ENCODE results near the gene SH3PXD2A. TPM values are rescaled to one million over a fixed set of nuclear protein-coding genes. Genes with fewer than 3 reads are reported as not detected.

The SH3PXD2A gene
- total and polyA plus RNA-seq, 9 of the 15 experiments (the other 6 are each of a cell fraction or from before 2014, with no cell fraction given) = 0.41 to 9.3 (median 2.5) TPM

- no peak overlapping the region for H3K27ac ChIP-seq (ENCODE audit: extremely low read depth, low read depth, low read length)
- in situ Hi-C loops (cut with MboI) (loop anchor here (10.0 kb wide), 1 partner anchor 167 kb away; no protein-coding TSS in a partner anchor), intact Hi-C loops (cut with micrococcal nuclease) (loop anchor here (10.0 kb wide), 1 partner anchor 163 kb away; no protein-coding TSS in a partner anchor)
- ChIA-PET POLR2A (no interaction called here), CTCF (ENCODE audit: low intra/inter-chr PET ratio) (no interaction called here)
- 60% methylated on average over 13 of the region's 15 CpGs for WGBS (ENCODE audit: insufficient coverage, low coverage, missing lambda C conversion rate)
- TF ChIP-seq PHF8 (IDR thresholded peaks at IDR 0.05; ENCODE audit: borderline replicate concordance, low read length) (no peak), SRSF1 (IDR thresholded peaks at IDR 0.05; ENCODE audit: low read depth, low read length) (no peak), ELF4 (CRISPR knock-in tag; IDR thresholded peaks at IDR 0.05) (no peak), CBX8 (IDR thresholded peaks at IDR 0.05; ENCODE audit: borderline replicate concordance, extremely low read depth, low read depth, low read length, poor library complexity, severe bottlenecking) (no peak), ATF1 (CRISPR knock-in tag; IDR thresholded peaks at IDR 0.05) (no peak), ATF1 (tag; IDR thresholded peaks at IDR 0.05) (no peak), RFX7 (CRISPR knock-in tag; IDR thresholded peaks at IDR 0.05) (no peak), PHB2 (IDR thresholded peaks at IDR 0.05; ENCODE audit: low read depth) (no peak), MAFF (IDR thresholded peaks at IDR 0.05; ENCODE audit: low read length) (no peak), SRSF9 (IDR thresholded peaks at IDR 0.05; ENCODE audit: borderline replicate concordance, low read depth, low read length) (no peak)
- TF ChIP-seq, protein P1, sequence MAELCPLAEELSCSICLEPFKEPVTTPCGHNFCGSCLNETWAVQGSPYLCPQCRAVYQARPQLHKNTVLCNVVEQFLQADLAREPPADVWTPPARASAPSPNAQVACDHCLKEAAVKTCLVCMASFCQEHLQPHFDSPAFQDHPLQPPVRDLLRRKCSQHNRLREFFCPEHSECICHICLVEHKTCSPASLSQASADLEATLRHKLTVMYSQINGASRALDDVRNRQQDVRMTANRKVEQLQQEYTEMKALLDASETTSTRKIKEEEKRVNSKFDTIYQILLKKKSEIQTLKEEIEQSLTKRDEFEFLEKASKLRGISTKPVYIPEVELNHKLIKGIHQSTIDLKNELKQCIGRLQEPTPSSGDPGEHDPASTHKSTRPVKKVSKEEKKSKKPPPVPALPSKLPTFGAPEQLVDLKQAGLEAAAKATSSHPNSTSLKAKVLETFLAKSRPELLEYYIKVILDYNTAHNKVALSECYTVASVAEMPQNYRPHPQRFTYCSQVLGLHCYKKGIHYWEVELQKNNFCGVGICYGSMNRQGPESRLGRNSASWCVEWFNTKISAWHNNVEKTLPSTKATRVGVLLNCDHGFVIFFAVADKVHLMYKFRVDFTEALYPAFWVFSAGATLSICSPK (IDR thresholded peaks at IDR 0.05; ENCODE audit: borderline replicate concordance) = no peak
- no peak for FAIRE-seq
- no peak for ATAC-seq
- 0 out of 3 replicates have a peak, but pooled peaks cover 2% of the 10 kb centered on the region for H3K36me3 ChIP-seq (ENCODE audit: control insufficient read depth, insufficient read depth, low read length)
- H3K27me3 ChIP-seq (ENCODE audit: control insufficient read depth in 2 of 2, insufficient read depth in 2 of 2, low read length in 2 of 2) = no peaks in the 10 kb centered on the region
- H3K4me1 ChIP-seq (replicated peaks in 1 of 2; ENCODE audit: control insufficient read depth in 2 of 2, insufficient read depth in 2 of 2, low read length in 2 of 2) = no peaks in the 10 kb centered on the region
- no peaks in the 10 kb centered on the region for H3K79me2 ChIP-seq (ENCODE audit: control insufficient read depth, insufficient read depth, low read length)
- no peak overlapping the region for H3K4me3 ChIP-seq
- no peak overlapping the region for H3K4me2 ChIP-seq (ENCODE audit: insufficient read depth, low read length)
- no peaks in the 10 kb centered on the region for H3K9me3 ChIP-seq (replicated peaks; ENCODE audit: control insufficient read depth, insufficient read depth, low read depth, low read length)
- H3K9me1 ChIP-seq (ENCODE audit: control insufficient read depth, insufficient read depth, low read length) = no peaks in the 10 kb centered on the region
- BruUV-seq (replicated peaks) = no TSS peak
- no peaks in the 10 kb centered on the region for H4K20me1 ChIP-seq (replicated peaks; ENCODE audit: control insufficient read depth, insufficient read depth, low read length)
- H2AFZ ChIP-seq (ENCODE audit: low read depth, low read length) = no peak overlapping the region
- no peak for DNase-seq (ENCODE audit: extremely low read depth in 1 of 4, low spot score in 3 of 4)
- no peak overlapping the region for H3K9ac ChIP-seq (ENCODE audit: insufficient read depth in 1 of 2, low read depth in 2 of 2, low read length in 2 of 2)
These were observed 26.3 kb upstream of the SH3PXD2A start for GRCh38 chr10:103881416-103882284.

Data from K562 (cell line).